Trophoblast cell (in vitro differentiated cells and primary cell): ENCODE results near the gene ZC3H10.
A peak's percentile ranks its signal among the peaks of the same experiment; 100 is the strongest.
"Not testable (repeated sequence)": the region's sequence is repeated elsewhere in the genome, so short reads cannot be mapped to it uniquely, and the experiment has no call there.

ENCODE experiments used
- DNase-seq, 2 donors: peaks; one replicate each; pipeline ENCODE4 v3.0.0-alpha.2; 2016
- H2AFZ ChIP-seq: 2 replicates; pipeline ENCODE4 v1.6.1; 2013; ENCODE audit warnings: low read length, moderate library complexity, mild to moderate bottlenecking; ENCODE audit not compliant: insufficient read depth, poor library complexity
- H2AK5ac ChIP-seq: 2 replicates; pipeline ENCODE4 v1.6.1; 2013; ENCODE audit warnings: mild to moderate bottlenecking, low read length
- H2BK120ac ChIP-seq: 2 replicates; pipeline ENCODE4 v1.6.1; 2013; ENCODE audit warnings: low read length, mild to moderate bottlenecking, moderate library complexity; ENCODE audit not compliant: insufficient read depth, poor library complexity
- H2BK12ac ChIP-seq: 2 replicates; pipeline ENCODE4 v1.6.1; 2013; ENCODE audit warnings: mild to moderate bottlenecking, low read length, moderate library complexity
- H2BK5ac ChIP-seq: 2 replicates; pipeline ENCODE4 v1.6.1; 2013; ENCODE audit warnings: low read length, low read depth, moderate library complexity, mild to moderate bottlenecking; ENCODE audit not compliant: poor library complexity
- H3K14ac ChIP-seq: 2 replicates; pipeline ENCODE4 v1.6.1; 2013; ENCODE audit warnings: mild to moderate bottlenecking, low read length
- H3K18ac ChIP-seq: 2 replicates; pipeline ENCODE4 v1.6.1; 2013; ENCODE audit warnings: mild to moderate bottlenecking, low read length
- H3K23ac ChIP-seq: 2 replicates; pipeline ENCODE4 v1.6.1; 2013; ENCODE audit warnings: low read length
- H3K27ac ChIP-seq: 2 replicates; pipeline ENCODE4 v1.5.1; 2013; ENCODE audit warnings: low read depth, mild to moderate bottlenecking, inconsistent platforms, low read length, moderate library complexity
- H3K27me3 ChIP-seq: 2 replicates; pipeline ENCODE4 v1.6.1; 2013; ENCODE audit warnings: inconsistent platforms, mild to moderate bottlenecking, low read length, moderate library complexity; ENCODE audit not compliant: insufficient read depth
- H3K36me3 ChIP-seq, 2 experiments: 1 replicate in 1 of 2; 2 replicates in 1 of 2; pipeline ENCODE4 v1.6.1; 2013; ENCODE audit warnings: low read length in 2 of 2, mild to moderate bottlenecking in 2 of 2, moderate library complexity in 1 of 2; ENCODE audit not compliant: insufficient read depth in 2 of 2, control insufficient read depth in 1 of 2
- H3K4ac ChIP-seq: 2 replicates; pipeline ENCODE4 v1.6.1; 2013; ENCODE audit warnings: low read depth, mild to moderate bottlenecking, low read length, moderate library complexity
- H3K4me1 ChIP-seq, 2 experiments: 1 replicate in 1 of 2; 2 replicates in 1 of 2; pipeline ENCODE4 v1.6.1; 2013; ENCODE audit warnings: low read length in 2 of 2, mild to moderate bottlenecking in 2 of 2, moderate library complexity in 1 of 2; ENCODE audit not compliant: insufficient read depth in 2 of 2, control insufficient read depth in 1 of 2
- H3K4me2 ChIP-seq: 2 replicates; pipeline ENCODE4 v1.6.1; 2013; ENCODE audit warnings: inconsistent platforms, mild to moderate bottlenecking, low read length, moderate library complexity
- H3K4me3 ChIP-seq: 2 replicates; pipeline ENCODE4 v1.5.1; 2013; ENCODE audit warnings: mild to moderate bottlenecking, low read depth, low read length, inconsistent platforms
- H3K79me1 ChIP-seq: one replicate; pipeline ENCODE4 v1.6.1; 2013; ENCODE audit warnings: low read length
- H3K79me2 ChIP-seq: 2 replicates; pipeline ENCODE4 v1.6.1; 2013; ENCODE audit warnings: low read length, mild to moderate bottlenecking; ENCODE audit not compliant: control insufficient read depth, insufficient read depth, poor library complexity
- H3K9ac ChIP-seq: 2 replicates; pipeline ENCODE4 v1.6.1; 2013; ENCODE audit warnings: mild to moderate bottlenecking, low read length
- H3K9me3 ChIP-seq: 2 replicates; pipeline ENCODE4 v1.6.1; 2013; ENCODE audit warnings: low read depth, mild to moderate bottlenecking, control low read depth, inconsistent platforms, low read length; ENCODE audit not compliant: insufficient read depth
- H4K12ac ChIP-seq: 2 replicates; pipeline ENCODE4 v1.6.1; 2013; ENCODE audit warnings: low read depth, mild to moderate bottlenecking, low read length, moderate library complexity
- H4K8ac ChIP-seq: 2 replicates; pipeline ENCODE4 v1.6.1; 2013; ENCODE audit warnings: low read depth, mild to moderate bottlenecking, low read length, moderate library complexity
- H4K91ac ChIP-seq: one replicate; pipeline ENCODE4 v1.6.1; 2013; ENCODE audit warnings: low read depth, mild to moderate bottlenecking, low read length, moderate library complexity
- WGBS: extraction: QIAGEN DNeasy Blood & Tissue Kit; methylation state at CpG from one replicate; pipeline ENCODE4 v1.1.7; 2013; ENCODE audit warnings: missing lambda C conversion rate; ENCODE audit not compliant: insufficient read length, insufficient coverage; ENCODE audit errors: extremely low coverage; 5-methylcytosine and 5-hydroxymethylcytosine counted together

The ZC3H10 gene

DNA sequence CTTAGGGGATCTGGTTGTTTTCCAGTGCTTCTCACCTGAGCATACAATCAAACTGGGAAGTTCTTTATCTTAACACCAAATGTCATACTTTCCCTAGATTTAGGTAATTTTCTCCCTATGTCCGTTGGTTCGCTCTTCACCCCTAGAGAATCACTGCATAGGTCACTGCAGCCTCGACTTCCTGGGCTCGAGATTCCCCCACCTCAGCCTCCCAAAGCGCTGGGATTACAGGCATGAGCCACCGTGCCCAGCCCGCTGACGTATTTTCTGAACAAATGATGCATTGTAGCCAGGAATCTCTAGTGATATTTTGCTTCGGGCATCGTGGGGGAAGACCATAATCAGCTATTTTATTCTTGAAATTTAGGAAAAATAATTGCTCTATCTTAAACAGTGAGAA, 2.7 kb upstream of the ZC3H10 start:
- H3K4ac ChIP-seq = no peak overlapping the region
- H2BK12ac ChIP-seq = no peak overlapping the region
- peak overlapping the region; percentile 59 for H3K4me2 ChIP-seq
- WGBS = no CpG with 5 or more reads among the region's 10 CpGs
- H3K23ac ChIP-seq = no peak overlapping the region
- peak overlapping the region; percentile 78 for H4K8ac ChIP-seq
- H3K9ac ChIP-seq = no peak overlapping the region
- no peak overlapping the region for H4K12ac ChIP-seq
- H2AK5ac ChIP-seq = peak overlapping the region; percentile 75
- no peak overlapping the region for H2AFZ ChIP-seq
- H3K18ac ChIP-seq = no peak overlapping the region
- peaks cover 16 to 24% of the 10 kb centered on the region in 2 experiments for H3K36me3 ChIP-seq
- no peaks in the 10 kb centered on the region for H3K27me3 ChIP-seq
- H4K91ac ChIP-seq = no peak overlapping the region
- H3K14ac ChIP-seq = no peak overlapping the region
- H2BK120ac ChIP-seq = no peak overlapping the region
- H3K27ac ChIP-seq = no peak overlapping the region
- DNase-seq = peak; percentile 27 to 66
- H3K79me1 ChIP-seq = peaks cover 12% of the 10 kb centered on the region
- H3K9me3 ChIP-seq = no peaks in the 10 kb centered on the region
- no peak overlapping the region for H2BK5ac ChIP-seq
- H3K4me1 ChIP-seq = peaks cover 4 to 12% of the 10 kb centered on the region in 2 experiments
- H3K79me2 ChIP-seq = peaks cover 8% of the 10 kb centered on the region
- no peak overlapping the region for H3K4me3 ChIP-seq

GRCh38 chr12:56116267-56117081, 1.6 kb upstream of the ZC3H10 start, which contains the start of gene RPL41:
Gene RPL41, plus strand, starts transcription at chr12:56116633.
- WGBS = no CpG with 5 or more reads among the region's 34 CpGs
- no peak within 1 kb of the TSS for H2BK12ac ChIP-seq
- H3K14ac ChIP-seq = peak within 1 kb of the TSS; percentile 48
- peak within 1 kb of the TSS; percentile 77 for H3K4me3 ChIP-seq
- H3K4me2 ChIP-seq = peak within 1 kb of the TSS; percentile 59
- peaks cover 8% of the 10 kb centered on the region for H3K79me2 ChIP-seq
- peaks cover 6 to 12% of the 10 kb centered on the region in 2 experiments for H3K4me1 ChIP-seq
- peak within 1 kb of the TSS; percentile 68 for H3K4ac ChIP-seq
- H2AFZ ChIP-seq = peak within 1 kb of the TSS; percentile 74
- H3K36me3 ChIP-seq = peaks cover 18 to 25% of the 10 kb centered on the region in 2 experiments
- H2BK120ac ChIP-seq = peak within 1 kb of the TSS; percentile 58
- peak within 1 kb of the TSS; percentile 32 for H3K18ac ChIP-seq
- peak within 1 kb of the TSS; percentile 90 for H4K8ac ChIP-seq
- H4K12ac ChIP-seq = peak within 1 kb of the TSS; percentile 82
- H2AK5ac ChIP-seq = peak within 1 kb of the TSS; percentile 64
- H2BK5ac ChIP-seq = peak within 1 kb of the TSS; percentile 78
- H3K23ac ChIP-seq = no peak within 1 kb of the TSS
- H3K9ac ChIP-seq = peak within 1 kb of the TSS; percentile 90
- DNase-seq = peak; percentile 94 to 99
- peak within 1 kb of the TSS; percentile 76 for H4K91ac ChIP-seq
- H3K79me1 ChIP-seq = peaks cover 12% of the 10 kb centered on the region
- H3K27me3 ChIP-seq = no peaks in the 10 kb centered on the region
- no peaks in the 10 kb centered on the region for H3K9me3 ChIP-seq
- peak within 1 kb of the TSS; percentile 71 for H3K27ac ChIP-seq

DNA sequence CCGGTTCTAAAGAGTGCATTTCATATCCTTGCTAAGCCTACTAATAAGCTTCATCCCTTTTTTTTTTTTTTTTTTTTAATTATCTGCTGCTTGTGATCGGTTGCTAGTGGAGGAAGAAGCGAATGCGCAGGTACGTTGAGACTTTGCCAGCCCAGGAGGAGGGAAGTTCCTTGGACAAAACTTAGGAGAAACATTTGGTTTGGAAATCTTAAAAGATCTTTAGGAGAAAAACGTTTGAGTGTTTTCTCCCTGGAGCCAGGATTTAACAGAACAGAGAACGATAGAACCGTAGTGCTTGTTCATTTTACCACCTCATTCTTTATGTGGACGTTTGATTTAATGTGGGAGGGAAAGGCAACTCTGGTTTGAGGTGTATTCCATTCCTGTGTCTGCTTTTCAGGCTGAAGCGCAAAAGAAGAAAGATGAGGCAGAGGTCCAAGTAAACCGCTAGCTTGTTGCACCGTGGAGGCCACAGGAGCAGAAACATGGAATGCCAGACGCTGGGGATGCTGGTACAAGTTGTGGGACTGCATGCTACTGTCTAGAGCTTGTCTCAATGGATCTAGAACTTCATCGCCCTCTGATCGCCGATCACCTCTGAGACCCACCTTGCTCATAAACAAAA, 872 bp upstream of the ZC3H10 start:
- not testable (repeated sequence) for H3K9me3 ChIP-seq, H3K27me3 ChIP-seq, H2AK5ac ChIP-seq, H4K12ac ChIP-seq, H4K91ac ChIP-seq, H3K79me2 ChIP-seq, H2BK120ac ChIP-seq, H3K18ac ChIP-seq, H2BK5ac ChIP-seq, H3K23ac ChIP-seq, H4K8ac ChIP-seq, H2AFZ ChIP-seq, H3K14ac ChIP-seq, H3K4ac ChIP-seq, H2BK12ac ChIP-seq
- Histone ChIP-seq H3K4me2 (peak overlapping the region; percentile 59), H3K4me1 (peaks cover 6 to 12% of the 10 kb centered on the region in 2 experiments), H3K79me1 (peaks cover 12% of the 10 kb centered on the region), H3K27ac (peak overlapping the region; percentile 71), H3K36me3 (peaks cover 13 to 19% of the 10 kb centered on the region in 2 experiments), H3K4me3 (peak overlapping the region; percentile 63), H3K9ac (peak overlapping the region; percentile 83)
- WGBS = no CpG with 5 or more reads among the region's 16 CpGs
- peak in 1 of 2 donors; percentile 35 for DNase-seq

DNA sequence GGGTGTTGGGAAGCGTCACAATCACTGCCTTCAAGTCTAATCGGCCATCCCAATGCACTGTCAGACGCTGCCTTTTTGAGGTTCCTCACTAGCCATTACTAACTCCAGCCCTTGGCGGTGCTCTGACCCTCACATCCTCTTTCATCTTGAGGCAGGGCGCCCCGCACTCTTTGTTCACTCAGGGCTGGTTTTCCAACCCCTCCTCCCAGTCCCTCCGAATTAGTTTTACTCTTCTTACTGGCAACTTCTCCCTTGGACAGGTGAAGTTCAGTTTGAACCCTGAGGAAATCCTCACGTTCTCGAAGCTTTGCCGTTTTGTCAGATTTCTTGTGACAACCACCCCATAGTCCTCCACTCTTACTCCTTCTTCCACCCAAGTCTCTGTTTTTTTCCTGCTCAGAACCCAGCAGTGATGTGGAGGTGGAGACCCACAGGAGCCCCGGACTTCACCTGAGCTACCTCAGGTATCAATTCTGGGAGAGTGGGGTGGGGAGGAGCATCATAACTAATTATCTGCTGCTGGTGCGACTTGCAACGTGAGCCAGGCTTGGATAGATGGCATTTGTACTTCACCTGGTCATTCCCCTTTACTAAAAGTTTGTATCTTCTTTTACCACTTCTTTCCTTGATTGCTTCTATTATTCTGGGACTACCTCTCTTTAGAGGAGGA, 757 bp downstream of the ZC3H10 start:
- WGBS = no CpG with 5 or more reads among the region's 13 CpGs
- H2BK120ac ChIP-seq = no peak overlapping the region

More for the DNA sequence above, 757 bp downstream of the ZC3H10 start:
- peak overlapping the region; percentile 66 for H3K27ac ChIP-seq
- H3K4me2 ChIP-seq = peak overlapping the region; percentile 82
- no peak overlapping the region for H2BK12ac ChIP-seq
- no peaks in the 10 kb centered on the region for H3K9me3 ChIP-seq
- H3K14ac ChIP-seq = peak overlapping the region; percentile 33
- no peak overlapping the region for H2AFZ ChIP-seq
- H3K23ac ChIP-seq = no peak overlapping the region
- H3K4me3 ChIP-seq = peak overlapping the region; percentile 79
- no peaks in the 10 kb centered on the region for H3K27me3 ChIP-seq
- H3K18ac ChIP-seq = peak overlapping the region; percentile 21
- H3K4ac ChIP-seq = peak overlapping the region; percentile 7
- H3K4me1 ChIP-seq = peaks cover 6 to 12% of the 10 kb centered on the region in 2 experiments
- peak overlapping the region; percentile 79 for H3K9ac ChIP-seq
- peak overlapping the region; percentile 14 for H2AK5ac ChIP-seq
- peak overlapping the region; percentile 32 for H2BK5ac ChIP-seq
- H4K12ac ChIP-seq = peak overlapping the region; percentile 34
- peaks cover 8% of the 10 kb centered on the region for H3K79me2 ChIP-seq
- peaks cover 7 to 12% of the 10 kb centered on the region in 2 experiments for H3K36me3 ChIP-seq
- peak in 1 of 2 donors; percentile 5 for DNase-seq
- H3K79me1 ChIP-seq = peaks cover 12% of the 10 kb centered on the region
- peak overlapping the region; percentile 72 for H4K8ac ChIP-seq
- H4K91ac ChIP-seq = peak overlapping the region; percentile 56
